T-cell (primary cell): ENCODE results near the gene RASA2. TPM values are rescaled to one million over a fixed set of nuclear protein-coding genes. Genes with fewer than 3 reads are reported as not detected.

Experiments
- ATAC-seq, 4 experiments: fragments of 200-7000 bp in 3 of 4; fragments of 150-1000 bp in 1 of 4; cut with Tn5 transposase; replicated peaks in 1 of 4; 1 replicate in 3 of 4; 2 replicates in 1 of 4; pipeline ENCODE4 v1.10.0; 2021; ENCODE audit warnings: moderate library complexity in 3 of 4, mild to moderate bottlenecking in 2 of 4, moderate number of reproducible peaks in 1 of 4
- CTCF ChIA-PET, 2 donors: fragments of 300-600 bp; sonication (Branson Sonifier 250); formaldehyde crosslinking; loops; one replicate each; lab custom pipeline; 2022; ENCODE audit warnings: antibody characterized with exemption in 2 of 2; lab: Charles Lee
- POLR2A ChIA-PET, 2 donors: fragments of 300-600 bp; sonication (Branson Sonifier 250); formaldehyde crosslinking; loops; one replicate each; lab custom pipeline; 2022; ENCODE audit warnings: antibody characterized with exemption in 2 of 2; lab: Charles Lee
- DNase-seq, 35 experiments: peaks; one replicate each; pipeline versions ENCODE4 v3.0.0 to v3.0.0-alpha.2; 2013 to 2023
- H3K27ac ChIP-seq: one replicate; pipeline ENCODE4 v1.5.1; 2013; ENCODE audit warnings: low read length
- H3K27me3 ChIP-seq, 2 experiments: replicated peaks in 1 of 2; 1 replicate in 1 of 2; 2 replicates in 1 of 2; pipeline versions ENCODE4 v1.6.1 to v1.7.0; 2013; ENCODE audit warnings: low read length in 1 of 2, mixed read lengths in 1 of 2; ENCODE audit not compliant: control insufficient read depth in 2 of 2, insufficient read depth in 2 of 2; ENCODE audit errors: extremely low read depth in 1 of 2
- H3K36me3 ChIP-seq, 2 donors: 1 replicate in 1 of 2; 2 replicates in 1 of 2; pipeline versions ENCODE4 v1.6.1 to v1.7.0; 2013; ENCODE audit warnings: low read length in 1 of 2; ENCODE audit not compliant: control insufficient read depth in 2 of 2, insufficient read depth in 1 of 2; ENCODE audit errors: extremely low read depth in 1 of 2
- H3K4me1 ChIP-seq, 2 experiments: 1 replicate in 1 of 2; 2 replicates in 1 of 2; pipeline versions ENCODE4 v1.6.1 to v1.7.0; 2013; ENCODE audit warnings: low read length in 2 of 2, mixed read lengths in 1 of 2; ENCODE audit not compliant: insufficient read depth in 2 of 2, control insufficient read depth in 1 of 2; ENCODE audit errors: extremely low read depth in 1 of 2
- H3K4me3 ChIP-seq, 2 donors: 1 replicate in 1 of 2; 2 replicates in 1 of 2; pipeline versions ENCODE4 v1.5.1 to v1.7.0; 2013; ENCODE audit warnings: mild to moderate bottlenecking in 2 of 2, low read length in 1 of 2, moderate library complexity in 1 of 2; ENCODE audit not compliant: control insufficient read depth in 1 of 2; ENCODE audit errors: extremely low read depth in 1 of 2
- H3K9me3 ChIP-seq: 2 replicates; pipeline ENCODE4 v1.7.0; 2013
- H3K27ac Mint-ChIP-seq, 2 donors: one replicate each; pipeline ENCODE4 v1.8.0; 2020 to 2021; ENCODE audit warnings: mild to moderate bottlenecking in 2 of 2, mixed read lengths in 2 of 2
- H3K27me3 Mint-ChIP-seq, 2 donors: one replicate each; pipeline ENCODE4 v1.8.0; 2021 to 2022; ENCODE audit warnings: mixed read lengths in 2 of 2
- H3K36me3 Mint-ChIP-seq: one replicate; pipeline ENCODE4 v1.8.0; 2021; ENCODE audit warnings: mixed read lengths
- H3K4me1 Mint-ChIP-seq, 3 donors: one replicate each; pipeline ENCODE4 v1.8.0; 2020 to 2022; ENCODE audit warnings: mixed read lengths in 3 of 3, mild to moderate bottlenecking in 1 of 3
- H3K4me3 Mint-ChIP-seq, 3 donors: one replicate each; pipeline ENCODE4 v1.8.0; 2020 to 2022; ENCODE audit warnings: mild to moderate bottlenecking in 3 of 3, mixed read lengths in 3 of 3, moderate library complexity in 3 of 3
- H3K9me3 Mint-ChIP-seq, 3 donors: one replicate each; pipeline ENCODE4 v1.8.0; 2020 to 2022; ENCODE audit warnings: mixed read lengths in 3 of 3
- WGBS: methylation state at CpG from one replicate; pipeline ENCODE4 v1.1.5; 2013; ENCODE audit warnings: missing lambda C conversion rate; ENCODE audit not compliant: insufficient coverage; 5-methylcytosine and 5-hydroxymethylcytosine counted together
- total RNA-seq, 35 experiments: library from RNA in 6 of 35; stranded (reverse) in 6 of 35; fragments of 120-200 nt in 1 of 35; gene quantifications; one replicate each; pipeline versions ENCODE4 v1.2.1 to v1.2.4 and lab custom pipeline; 2013 to 2026

Gene RASA2
- total RNA-seq, 5 donors from 2014 or later (not counting 1 experiment from before 2014, with no cell fraction given) = 52.7 to 80.0 (median 62.6) TPM

- H3K36me3 Mint-ChIP-seq = peaks cover 56% of the 10 kb centered on the region
- no peak overlapping the region for H3K4me3 ChIP-seq
- peaks cover 69 to 84% (median 83%) of the 10 kb centered on the region in 3 donors for H3K4me1 Mint-ChIP-seq
- POLR2A ChIA-PET = no interaction called here
- no peak for DNase-seq
- no peaks in the 10 kb centered on the region for H3K27me3 Mint-ChIP-seq
- H3K4me1 ChIP-seq = peaks cover 10 to 60% of the 10 kb centered on the region in 2 experiments
- 90% methylated on average over 2 of the region's 2 CpGs for WGBS
- no peak for ATAC-seq
- peak overlapping the region; percentile 41 for H3K27ac ChIP-seq
- H3K9me3 ChIP-seq = no peaks in the 10 kb centered on the region
- peaks cover 0 to 39% of the 10 kb centered on the region in 2 donors for H3K36me3 ChIP-seq
- H3K27ac Mint-ChIP-seq = peak overlapping the region; percentile 68
- CTCF ChIA-PET = interaction anchor here (0.6 to 1.8 kb wide), 3 partner anchors 11 to 90 kb away, joined by 3 to 5 read pairs (median 3); no protein-coding TSS in a partner anchor
- H3K4me3 Mint-ChIP-seq = peak overlapping the region in 1 of 3 donors; percentile 51
- H3K27me3 ChIP-seq = no peaks in the 10 kb centered on the region
- H3K9me3 Mint-ChIP-seq = peaks cover 3 to 6% (median 5%) of the 10 kb centered on the region in 3 donors
Measured at GRCh38 chr3:141550926-141551665, 64.3 kb downstream of the RASA2 start.

GRCh38 chr3:141552440-141552991 lies 65.7 kb downstream of the RASA2 start:
- peaks cover 3 to 6% (median 5%) of the 10 kb centered on the region in 3 donors for H3K9me3 Mint-ChIP-seq
- Histone ChIP-seq H3K36me3 (peaks cover 0 to 47% of the 10 kb centered on the region in 2 donors), H3K4me3 (no peak overlapping the region), H3K27ac (peak overlapping the region; percentile 48), H3K4me1 (peaks cover 10 to 69% of the 10 kb centered on the region in 2 experiments), H3K27me3 (no peaks in the 10 kb centered on the region), H3K9me3 (no peaks in the 10 kb centered on the region)
- no CpG with 5 or more reads among the region's 2 CpGs for WGBS
- ChIA-PET CTCF (interaction anchor here (0.6 to 3.6 kb wide), 16 partner anchors 8 to 246 kb away, joined by 3 to 21 read pairs (median 5); no protein-coding TSS in a partner anchor), POLR2A (interaction anchor here (0.6 to 1.8 kb wide), 10 partner anchors 8 to 75 kb away, joined by 3 to 8 read pairs (median 4); no protein-coding TSS in a partner anchor)
- ATAC-seq = peak in 2 of 4 experiments; percentile 31 to 33
- peak overlapping the region; percentile 61 to 76 for H3K27ac Mint-ChIP-seq
- DNase-seq = no peak
- H3K4me3 Mint-ChIP-seq = peak overlapping the region in 2 of 3 donors; percentile 22 to 42
- H3K27me3 Mint-ChIP-seq = no peaks in the 10 kb centered on the region
- H3K4me1 Mint-ChIP-seq = peaks cover 56 to 71% (median 70%) of the 10 kb centered on the region in 3 donors
- H3K36me3 Mint-ChIP-seq = peaks cover 48% of the 10 kb centered on the region

GRCh38 chr3:141553055-141553454 lies 66.2 kb downstream of the RASA2 start:
- peaks cover 43% of the 10 kb centered on the region for H3K36me3 Mint-ChIP-seq
- no peaks in the 10 kb centered on the region for H3K27me3 ChIP-seq
- H3K27ac ChIP-seq = peak overlapping the region; percentile 48
- peaks cover 10 to 72% of the 10 kb centered on the region in 2 experiments for H3K4me1 ChIP-seq
- H3K27me3 Mint-ChIP-seq = no peaks in the 10 kb centered on the region
- H3K36me3 ChIP-seq = peaks cover 0 to 46% of the 10 kb centered on the region in 2 donors
- peak overlapping the region; percentile 61 to 76 for H3K27ac Mint-ChIP-seq
- no peaks in the 10 kb centered on the region for H3K9me3 ChIP-seq
- ATAC-seq = peak; percentile 85 to 92 (median 92)
- no CpG with 5 or more reads among the region's 1 CpG for WGBS
- CTCF ChIA-PET = interaction anchor here in 1 of 2 donors (0.6 to 3.6 kb wide), 16 partner anchors 8 to 247 kb away, joined by 3 to 21 read pairs (median 4); no protein-coding TSS in a partner anchor
- peak in 21 of 35 experiments; percentile 4 to 71 (median 27) for DNase-seq
- H3K4me1 Mint-ChIP-seq = peaks cover 50 to 66% (median 65%) of the 10 kb centered on the region in 3 donors
- peak overlapping the region in 1 of 2 donors; percentile 15 for H3K4me3 ChIP-seq
- peak overlapping the region; percentile 2 to 42 (median 22) for H3K4me3 Mint-ChIP-seq
- POLR2A ChIA-PET = interaction anchor here (0.5 to 1.8 kb wide), 12 partner anchors 8 to 75 kb away, joined by 3 to 8 read pairs (median 4); no protein-coding TSS in a partner anchor
- peaks cover under 1 to 3% (median 1%) of the 10 kb centered on the region in 3 donors for H3K9me3 Mint-ChIP-seq

- Mint-ChIP-seq H3K9me3 (no peaks in the 10 kb centered on the region), H3K27ac (peak overlapping the region in 1 of 2 donors; percentile 59), H3K36me3 (peaks cover 19% of the 10 kb centered on the region), H3K27me3 (no peaks in the 10 kb centered on the region), H3K4me1 (peaks cover 28 to 58% (median 52%) of the 10 kb centered on the region in 3 donors), H3K4me3 (no peak overlapping the region)
- CTCF ChIA-PET = interaction anchor here in 1 of 2 donors (0.6 to 1.8 kb wide), 3 partner anchors 96 to 182 kb away, joined by 3 to 8 read pairs (median 5); partner anchors contain the start of gene RNF7
- no peak overlapping the region for H3K27ac ChIP-seq
- POLR2A ChIA-PET = interaction anchor here (0.5 to 0.6 kb wide), 2 partner anchors 77 to 79 kb away, joined by 6 to 7 read pairs; no protein-coding TSS in a partner anchor
- H3K9me3 ChIP-seq = no peaks in the 10 kb centered on the region
- H3K27me3 ChIP-seq = no peaks in the 10 kb centered on the region
- no peak for ATAC-seq
- peaks cover 7 to 71% of the 10 kb centered on the region in 2 experiments for H3K4me1 ChIP-seq
- no peak overlapping the region for H3K4me3 ChIP-seq
- H3K36me3 ChIP-seq = peaks cover 0 to 50% of the 10 kb centered on the region in 2 donors
- DNase-seq = no peak
- WGBS = no CpG with 5 or more reads among the region's 1 CpG
Measured at GRCh38 chr3:141556034-141556433, 69.2 kb downstream of the RASA2 start.

- H3K27me3 ChIP-seq = no peaks in the 10 kb centered on the region
- ChIA-PET POLR2A (interaction anchor here (0.6 to 1.0 kb wide), 4 partner anchors 66 to 98 kb away, joined by 3 to 4 read pairs (median 4); no protein-coding TSS in a partner anchor), CTCF (interaction anchor here (0.7 to 6.5 kb wide), 14 partner anchors 9 to 254 kb away, joined by 3 to 104 read pairs (median 4); no protein-coding TSS in a partner anchor)
- peak overlapping the region; percentile 33 for H3K27ac ChIP-seq
- H3K4me3 ChIP-seq = no peak overlapping the region
- DNase-seq (peak in 1 of 35 experiments; percentile 22), ATAC-seq (peak in 3 of 4 experiments; percentile 33 to 67 (median 34))
- no peaks in the 10 kb centered on the region for H3K9me3 ChIP-seq
- no peaks in the 10 kb centered on the region for H3K27me3 Mint-ChIP-seq
- H3K27ac Mint-ChIP-seq = no peak overlapping the region
- no peak overlapping the region for H3K4me3 Mint-ChIP-seq
- H3K4me1 ChIP-seq = peaks cover 3 to 52% of the 10 kb centered on the region in 2 experiments
- peaks cover 12 to 42% (median 36%) of the 10 kb centered on the region in 3 donors for H3K4me1 Mint-ChIP-seq
- H3K36me3 ChIP-seq = peaks cover 0 to 55% of the 10 kb centered on the region in 2 donors
- peaks cover 17% of the 10 kb centered on the region for H3K36me3 Mint-ChIP-seq
- no peaks in the 10 kb centered on the region for H3K9me3 Mint-ChIP-seq
- 22% methylated on average over 1 of the region's 4 CpGs for WGBS
Measured at GRCh38 chr3:141557961-141558706, 71.3 kb downstream of the RASA2 start.
